Vagina (tissue), 2 donors: ENCODE results near the gene ZNF536. TPM values are rescaled to one million over a fixed set of nuclear protein-coding genes. Genes with fewer than 3 reads are reported as not detected.

Experiments used
- DNase-seq, 2 donors: peaks; one replicate each; pipeline ENCODE4 v3.0.0-alpha.2; 2017; ENCODE audit errors: extremely low spot score in 2 of 2
- H3K27ac ChIP-seq: fragments of 200-600 bp; sonication (generic); one replicate; pipeline ENCODE4 v1.5.1; 2019
- H3K27me3 ChIP-seq: fragments of 200-600 bp; sonication (generic); one replicate; pipeline ENCODE4 v1.5.1; 2019
- H3K36me3 ChIP-seq, 2 donors: fragments of 200-600 bp; sonication (generic); one replicate each; pipeline ENCODE4 v1.5.1; 2017 to 2019
- H3K4me1 ChIP-seq: fragments of 200-600 bp; sonication (generic); one replicate; pipeline ENCODE4 v1.5.1; 2019
- H3K4me3 ChIP-seq, 2 donors: fragments of 200-600 bp; sonication (generic); 1 replicate in 1 of 2; 2 replicates in 1 of 2; pipeline ENCODE4 v1.5.1; 2016 to 2019
- H3K9me3 ChIP-seq: fragments of 200-600 bp; sonication (generic); one replicate; pipeline ENCODE4 v1.5.1; 2019
- CTCF ChIP-seq, 3 experiments: fragments of 450-650 bp in 2 of 3; fragments of 200-600 bp in 1 of 3; sonication (generic) in 1 of 3; IDR thresholded peaks; one replicate each; pipeline ENCODE4 v1.5.1; 2017 to 2019; ENCODE audit warnings: antibody characterized with exemption in 3 of 3, mild to moderate bottlenecking in 2 of 3, moderate library complexity in 2 of 3
- POLR2A ChIP-seq, 2 donors: fragments of 450-650 bp; IDR thresholded peaks; one replicate each; pipeline ENCODE4 v1.6.1; 2017; ENCODE audit warnings: antibody characterized with exemption in 2 of 2, mild to moderate bottlenecking in 2 of 2, moderate library complexity in 2 of 2
- POLR2AphosphoS5 ChIP-seq, 2 donors: sonication (generic); formaldehyde crosslinking; IDR thresholded peaks; one replicate each; pipeline ENCODE4 v1.9.0; 2017; ENCODE audit warnings: antibody characterized with exemption in 2 of 2, mild to moderate bottlenecking in 2 of 2, low read depth in 1 of 2; ENCODE audit not compliant: insufficient read depth in 1 of 2
- intact Hi-C: fragments of 100-400 bp; cut with DNase I; formaldehyde crosslinking; loops from one replicate; pipeline ENCODE4 v1.15.1; 2023
- total RNA-seq: library from RNA; depleted of rRNA; stranded (reverse); fragments of >200 nt; gene quantifications from one replicate; pipeline ENCODE4 v1.2.3, GENCODE V29; 2016

ZNF536 gene
- total RNA-seq, 1 donor from 2014 or later, result 2.5 TPM

- TF ChIP-seq POLR2AphosphoS5 (IDR thresholded peaks at IDR 0.05; ENCODE audit: insufficient read depth in 1 of 2, low read depth in 1 of 2), result no peak
- no peak for TF ChIP-seq CTCF (IDR thresholded peaks at IDR 0.05)
- no peak for TF ChIP-seq POLR2A (IDR thresholded peaks at IDR 0.05)
- Histone ChIP-seq H3K4me3 (no peak overlapping the region), H3K27me3 (no peaks in the 10 kb centered on the region), H3K36me3 (no peaks in the 10 kb centered on the region), H3K27ac (no peak overlapping the region), H3K9me3 (no peaks in the 10 kb centered on the region), H3K4me1 (no peaks in the 10 kb centered on the region)
- intact Hi-C loops, result no loop called here
- no peak for DNase-seq
These were observed 29.8 kb downstream of the ZNF536 start for GRCh38 chr19:30401956-30402355.

- intact Hi-C loops, result no loop called here
- DNase-seq, result peak in 1 of 2 donors; percentile 79
- no peak overlapping the region for H3K4me3 ChIP-seq
- TF ChIP-seq POLR2AphosphoS5 (IDR thresholded peaks at IDR 0.05; ENCODE audit: insufficient read depth in 1 of 2, low read depth in 1 of 2) (no peak), CTCF (IDR thresholded peaks at IDR 0.05) (no peak), POLR2A (IDR thresholded peaks at IDR 0.05) (no peak)
- no peaks in the 10 kb centered on the region for H3K9me3 ChIP-seq
- no peaks in the 10 kb centered on the region for H3K27me3 ChIP-seq
- H3K36me3 ChIP-seq, result no peaks in the 10 kb centered on the region
- no peaks in the 10 kb centered on the region for H3K4me1 ChIP-seq
- H3K27ac ChIP-seq, result no peak overlapping the region
These were observed 30.4 kb downstream of the ZNF536 start for GRCh38 chr19:30402436-30403202.

- H3K9me3 ChIP-seq, result no peaks in the 10 kb centered on the region
- intact Hi-C loops, result no loop called here
- TF ChIP-seq POLR2A (IDR thresholded peaks at IDR 0.05) (no peak), POLR2AphosphoS5 (IDR thresholded peaks at IDR 0.05; ENCODE audit: insufficient read depth in 1 of 2, low read depth in 1 of 2) (no peak), CTCF (IDR thresholded peaks at IDR 0.05) (no peak)
- H3K4me3 ChIP-seq, result no peak overlapping the region
- H3K27ac ChIP-seq, result no peak overlapping the region
- H3K27me3 ChIP-seq, result no peaks in the 10 kb centered on the region
- no peak for DNase-seq
- H3K36me3 ChIP-seq, result no peaks in the 10 kb centered on the region
- H3K4me1 ChIP-seq, result no peaks in the 10 kb centered on the region
These were observed 31.2 kb downstream of the ZNF536 start for GRCh38 chr19:30403203-30403985.

- H3K36me3 ChIP-seq, result no peaks in the 10 kb centered on the region
- H3K9me3 ChIP-seq, result no peaks in the 10 kb centered on the region
- H3K4me3 ChIP-seq, result no peak overlapping the region
- no peak overlapping the region for H3K27ac ChIP-seq
- no peaks in the 10 kb centered on the region for H3K4me1 ChIP-seq
- H3K27me3 ChIP-seq, result no peaks in the 10 kb centered on the region
- intact Hi-C loops, result no loop called here
- DNase-seq, result no peak
- no peak for TF ChIP-seq POLR2AphosphoS5 (IDR thresholded peaks at IDR 0.05; ENCODE audit: insufficient read depth in 1 of 2, low read depth in 1 of 2)
- no peak for TF ChIP-seq CTCF (IDR thresholded peaks at IDR 0.05)
- TF ChIP-seq POLR2A (IDR thresholded peaks at IDR 0.05), result no peak
These were observed 34.3 kb downstream of the ZNF536 start for GRCh38 chr19:30406220-30407067.
